PC-9 (cell line): ENCODE measurements around the gene PKP2.

Source experiments
- EZH2 ChIP-seq: fragments of 200-600 bp; sonication (generic); IDR thresholded peaks from 2 replicates; pipeline ENCODE4 v1.8.0; 2017; ENCODE audit warnings: antibody characterized with exemption, low read depth
- TF ChIP-seq, protein P1 (sequence below): fragments of 200-600 bp; sonication (generic); conservative IDR thresholded peaks from 2 replicates; pipeline ENCODE4 v1.6.1; 2017; ENCODE audit warnings: mixed run types, antibody characterized with exemption, mild to moderate bottlenecking, moderate library complexity

GRCh38 chr12:32777691-32778175 lies 118.8 kb downstream of the PKP2 start:
- TF ChIP-seq, protein P1, sequence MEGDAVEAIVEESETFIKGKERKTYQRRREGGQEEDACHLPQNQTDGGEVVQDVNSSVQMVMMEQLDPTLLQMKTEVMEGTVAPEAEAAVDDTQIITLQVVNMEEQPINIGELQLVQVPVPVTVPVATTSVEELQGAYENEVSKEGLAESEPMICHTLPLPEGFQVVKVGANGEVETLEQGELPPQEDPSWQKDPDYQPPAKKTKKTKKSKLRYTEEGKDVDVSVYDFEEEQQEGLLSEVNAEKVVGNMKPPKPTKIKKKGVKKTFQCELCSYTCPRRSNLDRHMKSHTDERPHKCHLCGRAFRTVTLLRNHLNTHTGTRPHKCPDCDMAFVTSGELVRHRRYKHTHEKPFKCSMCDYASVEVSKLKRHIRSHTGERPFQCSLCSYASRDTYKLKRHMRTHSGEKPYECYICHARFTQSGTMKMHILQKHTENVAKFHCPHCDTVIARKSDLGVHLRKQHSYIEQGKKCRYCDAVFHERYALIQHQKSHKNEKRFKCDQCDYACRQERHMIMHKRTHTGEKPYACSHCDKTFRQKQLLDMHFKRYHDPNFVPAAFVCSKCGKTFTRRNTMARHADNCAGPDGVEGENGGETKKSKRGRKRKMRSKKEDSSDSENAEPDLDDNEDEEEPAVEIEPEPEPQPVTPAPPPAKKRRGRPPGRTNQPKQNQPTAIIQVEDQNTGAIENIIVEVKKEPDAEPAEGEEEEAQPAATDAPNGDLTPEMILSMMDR = no peak
- TF ChIP-seq EZH2 = no peak
